Thyroid gland (tissue), 4 donors: ENCODE results near the gene MAST4.

Experiments used
- CTCF ChIP-seq, 6 experiments: fragments of 200-600 bp in 3 of 6; fragments of 450-650 bp in 3 of 6; sonication (generic) in 3 of 6; IDR thresholded peaks; one replicate each; pipeline ENCODE4 v1.5.1; 2016 to 2019; ENCODE audit warnings: antibody characterized with exemption in 6 of 6, mild to moderate bottlenecking in 2 of 6, inconsistent platforms in 1 of 6, moderate library complexity in 1 of 6
- POLR2A ChIP-seq, 2 donors: fragments of 450-650 bp; IDR thresholded peaks; one replicate each; pipeline ENCODE4 v1.6.1; 2017; ENCODE audit warnings: antibody characterized with exemption in 2 of 2, mild to moderate bottlenecking in 2 of 2, moderate library complexity in 1 of 2

- no peak for TF ChIP-seq CTCF (IDR thresholded peaks at IDR 0.05)
- no peak for TF ChIP-seq POLR2A (IDR thresholded peaks at IDR 0.05)
Observed at GRCh38 chr5:66987540-66987939, 391.3 kb downstream of the MAST4 start.
